HS-5 (cell line): Measurements from ENCODE around the gene IBA57.

Source experiments
- DNase-seq: peaks from one replicate; pipeline ENCODE4 v3.0.0-alpha.2; 2012; ENCODE audit warnings: low read depth

The IBA57 gene

DNA sequence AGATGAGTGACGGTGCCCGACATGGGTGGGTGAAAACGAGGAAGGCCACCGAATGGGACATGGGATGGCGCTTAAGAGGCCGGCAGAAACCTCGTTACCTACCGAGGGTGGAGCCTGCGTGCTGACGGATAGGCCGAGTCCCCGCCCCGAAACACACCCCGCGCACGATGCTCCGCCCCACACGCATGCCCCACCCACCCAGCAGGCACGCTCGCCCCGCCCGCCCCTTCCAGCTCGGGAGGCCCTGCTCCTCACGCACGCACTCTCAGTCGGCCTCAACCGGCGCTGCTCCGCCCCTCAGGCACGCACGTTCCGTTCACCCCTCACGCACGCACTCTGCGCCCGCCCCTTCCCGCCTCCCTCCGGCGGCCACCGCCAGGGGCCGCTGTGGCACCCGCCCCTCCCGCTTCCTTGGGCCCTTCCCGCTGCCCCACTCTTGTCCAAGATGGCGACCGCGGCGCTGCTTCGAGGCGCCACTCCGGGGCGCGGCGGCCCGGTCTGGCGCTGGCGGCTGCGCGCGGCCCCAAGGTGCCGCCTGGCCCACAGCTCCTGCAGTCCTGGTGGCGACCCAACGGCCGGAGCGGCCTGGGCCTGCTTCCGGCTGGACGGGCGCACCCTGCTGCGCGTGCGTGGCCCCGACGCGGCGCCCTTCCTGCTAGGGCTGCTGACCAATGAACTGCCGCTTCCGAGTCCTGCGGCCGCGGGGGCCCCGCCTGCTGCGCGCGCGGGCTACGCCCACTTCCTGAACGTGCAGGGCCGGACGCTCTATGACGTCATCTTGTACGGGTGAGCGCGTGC is at the start of gene IBA57:
Gene IBA57 (plus strand): TSS at position 433 of the 798 bp plus-strand sequence. CDS start 13 bp downstream, at position 446.
- DNase-seq, result peak; percentile 88

DNA sequence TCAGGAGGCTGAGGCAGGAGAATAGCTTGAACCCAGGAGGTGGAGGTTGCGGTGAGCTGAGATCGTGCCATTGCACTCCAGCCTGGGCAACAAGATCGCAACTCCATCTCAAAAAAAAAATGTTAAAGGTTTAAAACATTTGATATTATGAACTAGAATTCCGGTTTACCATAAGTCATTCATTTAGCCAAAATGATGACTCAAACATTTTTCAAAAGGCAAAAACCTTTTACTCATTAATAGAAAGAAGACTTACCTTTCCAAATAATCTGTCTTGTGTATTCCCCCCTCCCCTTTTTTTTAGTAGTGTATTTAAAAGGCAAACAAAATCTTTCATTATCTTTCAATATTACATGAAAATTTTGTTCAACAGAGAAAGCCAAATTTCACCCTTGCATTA is 48.3 kb upstream of the IBA57 start:
- DNase-seq, result no peak

DNA sequence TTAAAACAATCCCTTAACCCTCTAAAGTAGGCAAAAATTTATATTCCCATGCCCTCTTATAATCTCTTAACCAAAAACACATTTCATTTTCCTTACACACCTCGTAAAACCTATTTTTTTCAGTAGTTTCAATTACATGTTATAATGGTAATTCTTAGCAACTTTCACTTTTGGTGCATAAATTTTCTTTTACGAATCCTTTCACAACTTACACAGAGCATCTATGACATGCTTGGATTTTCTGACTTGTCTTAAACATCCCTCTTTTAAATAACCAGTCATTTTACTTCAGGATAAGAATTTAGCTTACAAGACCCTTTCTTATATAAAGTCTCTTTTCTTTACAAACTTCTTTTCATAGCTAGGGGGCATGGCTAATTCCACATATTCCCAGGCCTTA is 47.6 kb upstream of the IBA57 start:
- DNase-seq, result no peak

DNA sequence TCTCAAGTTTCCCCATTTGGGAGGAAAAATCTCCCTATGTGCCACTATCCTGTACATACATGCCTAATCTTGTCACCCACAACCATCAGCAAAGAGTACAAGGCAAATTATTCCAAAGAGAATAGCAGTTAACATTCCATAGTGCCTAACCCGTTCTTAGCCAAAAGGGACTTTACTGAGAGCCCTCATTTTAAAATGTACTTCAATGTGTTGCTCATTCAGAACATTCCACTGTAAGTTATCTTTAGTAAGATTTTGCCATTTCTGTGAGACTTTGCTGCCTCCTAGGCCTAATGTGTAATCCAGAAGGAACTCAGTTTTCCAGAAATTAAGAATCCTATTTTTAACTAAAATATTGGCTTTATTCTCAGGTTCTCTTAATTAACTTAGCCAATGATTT is 45.3 kb upstream of the IBA57 start:
- DNase-seq, result no peak

DNA sequence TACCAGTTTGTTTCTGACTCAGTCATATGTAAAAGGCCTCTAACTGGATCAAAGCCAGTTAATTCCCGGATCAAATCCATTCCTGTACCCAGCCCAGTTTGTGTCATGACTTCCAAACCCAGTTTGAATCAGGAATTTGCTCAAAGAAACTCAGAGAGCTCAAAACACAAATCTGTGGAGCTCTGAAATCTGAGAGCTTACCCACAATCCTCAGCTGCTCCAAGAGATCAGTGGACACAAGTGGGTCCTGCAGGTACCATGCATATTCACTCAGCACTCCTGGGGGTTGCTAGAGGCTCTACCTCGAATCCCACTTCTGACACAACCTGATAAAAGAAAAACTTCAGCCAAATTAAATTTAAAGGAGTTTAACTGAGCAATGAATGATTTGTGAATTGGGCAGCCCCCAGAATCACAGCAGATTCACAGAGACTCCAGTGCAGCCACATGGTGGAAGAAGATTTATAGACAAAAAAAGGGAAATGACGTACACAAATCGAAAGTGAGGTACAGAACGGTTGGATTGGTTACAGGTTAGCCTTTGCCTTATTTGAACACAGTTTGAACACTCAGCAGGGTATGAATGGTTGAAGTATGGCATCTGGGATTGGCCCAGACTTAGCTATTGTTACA is 44.6 kb upstream of the IBA57 start:
- DNase-seq, result no peak

DNA sequence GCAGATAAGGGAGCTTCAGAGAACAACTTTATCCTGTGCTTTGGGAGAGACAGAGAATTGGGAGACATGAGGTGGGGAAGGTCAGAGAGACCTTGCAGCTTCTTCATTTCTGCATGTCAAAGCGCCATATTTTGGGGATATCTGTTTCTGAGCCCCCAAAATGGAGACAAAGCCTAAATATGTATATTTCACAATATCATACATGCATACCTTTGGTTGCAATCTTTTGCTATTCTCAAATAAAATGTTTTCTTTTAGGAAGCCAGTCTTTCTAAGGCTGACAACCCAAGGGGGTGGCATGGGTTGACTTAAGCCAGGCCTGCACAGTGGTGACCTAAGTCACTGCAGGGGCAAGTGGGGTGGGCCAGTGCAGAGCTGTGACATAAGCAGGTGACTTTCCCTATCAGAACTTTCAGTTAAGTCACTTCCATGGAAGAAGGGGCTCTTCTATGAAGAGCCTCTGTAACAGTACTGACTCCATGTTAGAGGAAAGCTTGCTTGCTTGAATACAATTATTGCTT is 42.6 kb upstream of the IBA57 start:
- DNase-seq, result no peak

DNA sequence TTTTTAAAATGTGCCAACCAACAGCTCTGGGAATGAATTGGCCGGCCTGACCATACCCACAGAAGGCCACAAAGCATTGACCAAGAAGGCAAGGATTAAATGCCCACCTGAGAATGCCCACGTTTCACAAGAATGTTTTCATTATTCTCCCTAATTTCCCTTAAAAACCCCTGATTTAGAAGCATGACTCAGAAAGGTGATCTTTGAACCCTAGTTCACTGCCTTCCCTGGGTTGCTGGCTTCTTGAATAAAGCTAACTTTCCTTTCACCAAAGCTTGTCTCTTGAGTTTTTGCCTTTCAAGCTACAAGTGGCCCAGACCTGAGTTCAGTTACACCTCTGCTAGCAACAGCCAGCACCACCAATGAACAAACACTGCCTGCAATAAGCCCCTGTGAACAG is 42.1 kb upstream of the IBA57 start:
- no peak for DNase-seq

DNA sequence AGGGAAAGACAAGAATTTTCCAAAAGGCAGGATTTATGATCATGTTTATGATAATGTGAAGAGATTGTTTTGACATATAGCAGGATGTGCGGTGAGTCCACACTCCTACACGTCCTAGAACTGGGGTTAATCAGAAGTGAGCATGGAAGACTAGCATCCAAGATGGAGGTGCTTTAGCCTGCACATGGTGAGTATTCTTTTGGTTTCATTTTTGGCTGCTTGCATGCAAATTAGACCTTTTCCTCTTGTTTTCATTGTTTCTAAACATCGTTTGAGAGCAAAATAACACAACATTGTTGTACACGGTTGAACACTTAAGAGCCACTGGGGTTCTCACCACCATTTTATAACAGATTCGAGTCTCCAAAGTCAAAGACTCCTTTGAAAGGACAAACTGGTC is 40.4 kb upstream of the IBA57 start:
- DNase-seq, result no peak

DNA sequence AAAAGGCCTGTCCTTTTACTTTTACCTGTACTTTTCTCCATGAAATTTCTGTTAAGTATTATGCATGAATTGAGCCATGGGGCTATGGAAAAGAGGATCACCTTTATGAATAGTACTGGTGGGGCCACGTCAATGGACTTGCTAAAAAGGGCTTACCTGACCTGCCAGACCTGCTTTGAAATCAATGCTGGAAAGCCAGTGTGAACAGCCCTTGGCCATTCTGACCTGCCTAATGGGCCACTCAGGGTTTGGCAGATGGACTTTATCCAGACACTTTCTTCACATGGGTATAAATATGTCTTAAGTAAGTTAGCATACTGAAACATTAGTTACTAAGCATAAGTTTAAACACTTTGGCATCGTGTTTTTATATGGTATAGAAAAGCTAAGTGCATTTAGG is 33.8 kb upstream of the IBA57 start:
- DNase-seq, result no peak

DNA sequence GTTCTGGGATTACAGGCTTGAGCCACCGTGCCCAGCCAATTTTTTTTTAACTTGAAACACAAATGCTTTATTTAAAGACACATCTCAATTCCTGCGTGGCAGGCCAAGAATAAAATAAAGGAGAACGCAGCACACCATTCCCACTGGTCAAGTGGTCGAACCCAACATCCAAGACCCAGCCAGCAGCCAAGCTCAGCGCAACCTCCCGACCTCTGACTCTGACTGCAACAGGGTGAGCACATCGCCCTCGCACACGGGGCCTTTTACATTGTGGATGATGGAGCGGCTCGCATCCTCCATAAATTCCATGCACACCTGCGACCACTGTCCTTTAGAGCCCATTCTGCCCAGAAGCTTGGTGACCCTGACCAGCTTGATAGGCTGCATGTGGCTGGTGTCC is 31.0 kb upstream of the IBA57 start:
- no peak for DNase-seq

DNA sequence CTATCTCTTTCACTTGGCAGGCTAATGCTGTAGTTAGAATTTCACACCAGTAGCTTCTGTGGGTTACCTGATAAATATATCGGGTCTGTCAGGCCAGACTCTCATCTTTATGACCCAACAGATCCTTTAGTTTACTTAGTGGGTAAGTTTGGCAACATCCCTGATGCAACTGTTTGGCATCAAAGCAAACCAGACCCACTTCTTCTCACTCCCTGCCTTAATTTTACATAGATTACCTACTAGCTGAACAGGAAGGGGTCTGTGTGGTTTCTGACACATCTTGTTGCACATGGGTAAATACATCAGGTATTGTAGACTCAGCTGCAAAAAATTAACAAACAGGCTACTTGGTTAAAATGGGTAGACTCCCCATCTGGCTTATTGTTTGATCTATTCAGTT is 28.7 kb upstream of the IBA57 start:
- no peak for DNase-seq

DNA sequence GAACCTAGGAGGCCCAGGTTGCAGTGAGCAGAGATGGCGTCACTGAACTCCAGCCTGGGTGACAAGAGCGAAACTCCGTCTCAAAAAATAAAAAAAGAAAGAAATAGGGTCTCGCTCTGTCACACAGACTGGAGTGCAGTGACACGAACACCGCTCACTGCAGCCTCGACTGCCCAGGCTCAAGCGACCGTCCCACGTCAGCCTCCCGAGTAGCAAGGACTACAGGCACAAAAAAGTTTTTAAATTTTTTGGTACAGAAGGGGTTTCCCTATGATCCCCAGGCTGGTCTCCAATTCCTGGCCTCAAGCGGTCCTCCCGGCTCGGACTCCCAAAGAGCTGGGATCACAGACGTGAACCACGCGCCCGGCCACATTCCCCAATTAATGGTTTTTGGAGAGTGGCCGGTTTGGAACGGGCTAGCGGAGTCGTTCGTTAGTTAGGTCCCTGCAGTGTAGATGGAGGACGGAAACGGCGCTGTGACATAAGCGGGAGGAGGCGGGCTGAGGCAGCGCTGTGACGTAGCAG is 26.1 kb upstream of the IBA57 start:
- no peak for DNase-seq

DNA sequence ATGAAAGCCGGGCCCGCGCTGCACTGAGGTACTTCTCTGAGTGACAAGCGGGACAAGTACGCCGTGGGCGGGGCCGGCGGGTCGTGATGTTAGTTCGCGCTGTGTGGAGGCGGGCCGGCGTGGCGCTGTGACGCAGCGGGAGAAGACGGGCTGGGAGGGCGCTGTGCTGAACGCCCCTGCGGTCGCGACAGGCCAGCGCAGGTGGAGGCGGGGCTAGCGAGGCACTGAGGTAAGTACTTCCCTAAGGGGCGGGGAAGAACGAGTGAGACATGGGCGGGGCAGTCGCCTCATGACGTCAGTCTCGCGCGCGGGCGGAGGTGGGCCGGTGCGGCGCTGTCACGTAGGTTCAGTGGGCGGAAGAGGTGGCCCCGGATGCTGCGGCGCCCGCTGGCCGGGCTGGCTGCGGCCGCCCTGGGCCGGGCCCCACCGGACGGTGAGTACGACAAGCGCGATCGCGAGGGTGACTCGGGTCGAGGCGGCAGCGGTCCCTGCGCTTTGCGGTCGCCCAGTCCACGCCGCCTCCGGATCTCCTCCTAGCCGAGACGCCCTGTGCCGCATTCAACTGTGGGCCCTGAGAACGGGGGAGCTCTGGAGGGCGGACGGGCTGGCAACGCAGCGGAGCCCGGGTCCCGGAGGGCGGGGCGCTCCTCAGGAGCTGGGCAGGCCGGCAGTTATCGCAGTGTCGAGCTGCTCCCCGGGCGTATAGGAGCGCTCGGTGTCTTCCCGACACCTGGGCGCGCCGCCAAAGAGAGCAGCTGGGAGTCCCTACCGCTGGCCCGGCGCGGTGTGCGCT is 25.5 kb upstream of the IBA57 start, which contains the start of gene GUK1:
Gene GUK1 (plus strand): TSS at position 349 of the 793 bp plus-strand sequence. CDS start 24 bp downstream, at position 373.
- DNase-seq, result peak; percentile 95

DNA sequence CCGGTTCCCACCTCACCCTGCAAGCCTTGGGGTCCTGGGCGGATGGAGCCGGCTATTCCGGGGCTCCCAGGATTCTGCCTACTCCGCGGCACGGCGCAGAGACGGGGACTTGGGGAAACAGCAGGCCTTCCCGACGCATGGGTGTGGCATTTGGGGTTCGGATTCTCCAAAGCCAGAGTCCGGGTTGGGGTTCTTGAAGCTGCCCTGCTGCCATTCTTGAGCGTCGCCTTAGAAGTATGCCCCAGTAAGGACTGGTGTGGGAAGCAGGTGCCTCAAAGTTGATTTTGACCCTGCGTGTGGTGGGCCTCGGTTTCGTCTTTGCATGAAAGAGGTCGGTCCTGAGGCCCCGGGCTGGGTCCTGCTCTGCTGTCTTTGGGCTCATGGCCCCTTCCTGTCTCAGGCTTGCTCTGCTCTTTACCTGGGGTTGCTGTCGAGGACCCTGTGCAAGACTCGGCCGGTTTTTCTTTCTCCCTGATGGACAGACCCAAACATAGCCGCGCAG is 24.8 kb upstream of the IBA57 start:
- DNase-seq, result no peak

DNA sequence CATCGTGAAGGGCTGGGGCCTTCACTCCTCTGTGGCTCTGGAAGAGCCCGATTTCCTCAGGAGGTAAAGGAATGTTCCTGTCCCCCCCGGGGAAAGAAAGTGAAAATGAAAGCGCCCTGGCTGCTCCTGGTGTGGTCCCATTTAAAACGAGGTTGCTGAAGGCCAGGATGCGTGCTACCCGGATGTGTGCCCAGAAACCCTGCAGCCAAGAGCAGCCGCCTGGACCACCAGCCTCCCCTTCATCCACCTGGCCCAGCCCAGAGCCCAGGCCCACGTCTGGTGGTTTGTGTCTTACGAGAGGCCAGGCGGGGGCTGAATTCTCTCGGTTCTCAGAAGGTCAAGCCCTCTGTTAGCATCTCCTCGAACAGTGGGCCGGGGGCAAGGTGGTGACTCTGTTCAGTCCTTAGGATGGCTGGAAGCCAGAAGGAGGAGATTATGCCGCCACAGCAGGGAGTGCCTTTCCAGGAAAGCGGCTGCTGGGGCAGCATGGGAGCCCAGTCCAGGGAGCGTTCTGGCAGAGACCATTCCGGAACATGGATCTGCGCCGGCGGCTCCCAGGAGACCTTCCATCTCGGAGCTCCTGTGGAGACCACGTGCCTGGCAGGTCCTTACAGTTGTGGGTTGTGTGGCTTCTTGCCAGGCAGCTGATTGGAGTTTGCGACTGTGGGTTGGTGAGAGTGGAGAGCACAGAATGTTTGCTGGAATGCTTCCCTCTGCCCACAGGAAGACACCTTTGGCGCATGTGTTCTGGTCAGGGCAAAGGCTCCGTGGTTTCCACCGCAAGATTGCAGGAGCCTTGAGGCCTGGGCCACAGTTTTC is 24.2 kb upstream of the IBA57 start:
- no peak for DNase-seq

DNA sequence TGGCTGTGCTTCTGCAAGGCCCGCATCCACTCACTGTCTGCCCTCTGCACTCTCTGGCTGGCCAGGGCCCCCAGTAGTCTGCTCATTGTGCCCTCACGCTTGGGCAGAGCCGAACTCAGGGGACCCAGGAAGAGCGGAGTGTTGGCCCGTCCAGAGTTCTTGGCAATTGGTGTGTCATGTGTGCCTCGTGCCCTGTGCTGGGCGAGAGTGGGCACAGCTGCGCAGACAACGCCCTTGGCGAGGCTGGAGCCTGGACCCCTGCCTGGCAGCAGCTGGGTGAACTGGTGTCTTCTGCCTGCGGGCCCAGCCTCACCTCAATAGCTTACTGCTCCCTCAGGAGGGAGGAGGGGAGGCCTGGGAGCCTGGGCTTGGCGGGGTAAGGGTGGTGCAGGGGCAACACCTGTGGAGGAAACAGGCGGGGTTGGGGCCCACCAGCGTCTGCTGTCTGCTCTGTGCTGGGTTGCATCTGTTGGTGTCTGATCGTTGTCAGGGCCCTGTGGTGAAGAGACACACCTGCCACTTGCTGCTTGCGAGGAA is 23.4 kb upstream of the IBA57 start:
- no peak for DNase-seq

DNA sequence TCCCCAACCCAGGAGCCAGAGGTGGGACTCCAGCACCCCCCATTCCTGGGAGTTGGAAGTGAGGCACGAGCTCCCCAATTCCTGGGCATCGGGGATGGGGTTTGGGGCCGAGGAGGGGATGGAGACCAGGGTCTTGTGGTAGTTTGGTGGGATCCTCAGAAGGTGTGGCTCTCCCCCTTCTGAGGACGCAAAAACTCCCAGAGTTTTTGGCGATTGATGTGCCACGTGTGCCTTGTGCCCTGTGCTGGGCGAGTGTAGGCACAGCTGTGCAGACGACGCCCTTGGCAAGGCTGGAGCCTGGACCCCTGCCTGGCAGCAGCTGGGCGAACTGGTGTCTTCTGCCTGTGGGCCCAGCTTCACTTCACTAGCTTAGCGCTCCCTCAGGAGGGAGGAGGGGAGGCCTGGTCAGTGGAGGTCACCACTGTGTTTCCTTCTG is 22.9 kb upstream of the IBA57 start:
- no peak for DNase-seq

DNA sequence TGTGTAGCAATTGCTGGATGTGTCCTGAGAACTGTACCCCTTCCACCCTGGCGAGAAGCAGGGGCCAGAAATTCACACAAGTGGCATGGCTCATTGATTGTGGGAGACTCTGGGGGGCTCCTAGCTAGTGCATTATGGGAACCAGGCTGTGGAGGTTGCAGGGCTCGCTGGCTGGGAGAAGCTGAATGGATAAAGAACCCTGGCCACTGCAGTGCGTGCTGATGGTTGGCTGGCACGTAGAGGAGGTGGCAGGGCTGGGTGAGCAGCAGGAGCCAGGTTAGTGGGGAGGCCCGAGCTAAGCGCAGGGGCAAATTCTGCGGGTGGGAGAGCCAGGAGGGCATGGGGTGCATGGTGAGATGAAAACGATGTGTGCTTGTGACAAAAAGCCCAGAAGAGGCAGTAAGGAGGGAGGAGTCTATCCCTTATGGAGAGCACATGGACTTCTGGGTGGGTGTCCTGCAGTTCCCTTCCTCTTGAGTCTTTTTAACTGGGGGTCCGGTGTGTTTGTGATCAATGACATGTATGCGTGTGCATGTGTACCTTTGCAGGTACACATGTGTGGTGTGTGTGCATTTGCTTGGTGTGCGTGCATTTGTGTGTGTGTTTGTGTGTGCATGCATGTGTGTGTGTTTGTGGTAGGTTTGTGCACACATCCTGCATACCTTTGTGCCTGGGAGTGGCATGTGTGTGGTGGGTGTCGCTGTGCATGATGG is 22.0 kb upstream of the IBA57 start:
- DNase-seq, result no peak

DNA sequence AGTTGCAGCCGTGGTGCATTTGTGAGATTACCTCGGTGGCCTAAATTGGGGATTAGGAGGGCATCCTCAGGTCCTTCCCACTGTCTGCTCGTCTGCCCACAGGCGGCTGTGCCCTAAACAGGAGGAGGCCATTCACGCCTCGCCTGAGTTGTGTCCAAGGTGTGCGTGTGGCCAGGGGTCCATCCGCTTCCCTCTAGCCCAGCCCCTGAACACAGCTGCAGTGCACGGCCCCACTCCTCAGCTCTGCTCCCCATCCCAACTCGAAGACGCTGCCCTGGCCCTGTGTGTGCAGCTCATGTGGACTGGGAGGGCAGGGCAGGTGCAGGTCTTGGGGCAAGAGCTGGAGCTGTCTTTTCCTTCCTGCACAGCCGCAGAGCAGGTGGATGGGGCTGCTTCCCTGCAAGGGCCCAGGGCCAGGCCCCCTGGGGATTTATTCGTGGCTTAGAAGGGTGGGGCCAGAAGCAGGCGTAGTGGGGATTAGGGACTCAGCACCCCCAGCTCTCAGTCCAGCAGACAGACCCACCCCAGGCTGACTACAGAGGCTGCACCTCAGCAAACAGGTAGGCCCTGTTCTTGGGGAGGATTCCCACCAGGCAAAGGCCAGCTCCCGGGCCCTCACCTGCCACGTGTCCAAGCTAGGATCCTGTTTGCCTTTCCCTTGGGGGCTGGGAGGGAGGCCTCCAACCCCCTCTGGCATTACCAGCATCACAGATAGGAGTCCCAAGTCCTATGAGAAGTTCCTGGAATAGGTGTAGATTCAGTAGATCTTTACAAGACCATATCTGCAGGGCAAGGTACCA is 21.2 kb upstream of the IBA57 start:
- DNase-seq, result no peak

DNA sequence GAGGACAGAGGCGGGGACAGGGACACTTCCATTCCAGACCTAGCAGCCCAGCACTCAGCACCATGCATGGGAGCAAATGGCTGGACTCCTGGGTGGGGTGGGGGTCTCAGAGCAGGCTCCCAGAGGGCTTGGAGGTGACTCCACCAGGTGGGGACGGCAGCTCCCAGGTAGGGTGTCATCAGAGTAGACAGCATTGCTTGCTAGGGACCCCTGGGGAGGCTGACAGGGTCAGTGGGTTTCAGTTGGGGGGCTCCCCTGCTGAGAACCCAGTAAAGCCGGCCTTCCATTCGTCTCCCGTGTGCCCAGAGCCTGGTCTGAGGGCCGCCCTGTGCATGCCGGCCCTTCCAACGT is 20.6 kb upstream of the IBA57 start:
- DNase-seq, result no peak
